GM18498 (cell line): ENCODE measurements around the gene LEAP2.

Experiments used
- ATAC-seq: cut with Tn5 transposase; IDR thresholded peaks from one replicate; pipeline ENCODE4 v1.9.1; 2021; ENCODE audit warnings: mild to moderate bottlenecking, moderate library complexity; ENCODE audit not compliant: unreplicated experiment

Gene LEAP2

DNA sequence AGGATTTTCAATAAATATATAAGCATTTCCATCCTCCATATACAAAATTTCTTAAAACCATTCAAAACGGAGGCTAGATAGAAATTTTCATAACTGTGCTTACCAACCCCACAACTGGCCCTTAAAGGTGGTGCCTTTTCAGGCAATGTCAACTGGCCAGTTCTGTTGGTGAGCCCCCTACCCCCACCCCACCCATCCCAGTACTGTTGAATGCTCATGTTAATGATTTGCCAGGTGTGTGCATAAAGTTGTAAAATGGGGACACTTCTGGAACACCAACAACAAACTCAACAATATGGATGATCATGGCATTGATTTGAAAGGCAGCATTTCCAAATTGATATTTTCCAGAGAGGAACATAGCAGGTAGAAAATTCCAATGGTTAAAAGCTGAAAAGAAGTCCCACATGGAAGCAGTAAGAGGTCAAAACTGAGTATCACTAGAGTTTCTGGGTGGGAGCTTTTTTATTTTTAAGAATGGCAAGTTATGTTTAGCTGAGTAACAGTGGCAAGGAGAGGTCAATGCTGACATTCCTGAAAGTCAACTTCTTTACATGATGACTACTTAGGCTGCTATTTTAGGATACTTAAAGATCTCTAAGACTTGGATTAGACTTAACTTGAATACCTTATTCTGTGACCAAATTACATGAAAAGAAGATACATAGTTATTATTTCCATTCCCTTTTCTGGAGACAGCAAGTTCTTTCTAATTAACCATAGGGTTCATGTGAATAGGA, 2.7 kb downstream of the LEAP2 start:
- ATAC-seq: no peak

GRCh38 chr5:132877466-132877865, 4.0 kb downstream of the LEAP2 start:
- ATAC-seq: no peak

DNA sequence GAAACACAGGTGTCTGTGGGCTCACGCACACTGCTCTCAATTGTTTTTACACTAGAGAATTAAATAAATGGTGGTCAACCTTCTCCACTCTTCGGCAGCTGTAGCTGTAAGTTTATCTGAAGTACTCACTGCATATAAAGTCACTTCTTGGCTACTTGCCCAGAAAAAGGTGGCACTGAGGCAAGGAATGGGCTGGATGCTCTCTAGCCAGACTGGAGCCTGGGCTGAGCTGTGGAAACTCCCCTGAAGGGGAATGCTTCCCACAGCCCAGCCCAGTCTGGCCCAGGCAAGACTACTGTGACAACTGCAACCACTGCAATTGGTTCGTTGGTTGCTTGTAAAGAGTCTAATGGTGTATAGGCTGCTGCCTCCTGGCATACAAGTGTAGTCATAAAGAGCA, 4.5 kb downstream of the LEAP2 start:
- no peak for ATAC-seq

GRCh38 chr5:132883261-132883834, 9.9 kb downstream of the LEAP2 start:
- ATAC-seq: peak; percentile 70

DNA sequence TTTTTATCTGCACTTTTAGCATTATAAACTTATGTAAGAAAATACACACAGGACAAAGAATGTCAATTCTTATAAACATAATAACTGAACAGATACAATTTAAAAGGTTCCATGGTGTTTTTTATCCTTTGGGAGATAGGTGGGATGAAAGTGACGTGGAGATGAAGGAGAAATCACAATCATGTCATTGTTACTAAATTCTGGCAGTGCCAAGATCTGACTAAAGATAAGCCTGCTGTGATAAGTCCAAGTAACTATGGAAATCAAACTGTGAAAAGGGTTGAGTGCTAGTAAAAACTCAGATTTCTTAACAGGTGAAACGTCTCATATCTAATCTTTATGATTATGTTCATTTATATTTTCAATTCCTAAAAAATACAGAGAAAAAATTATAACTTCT, 11.1 kb downstream of the LEAP2 start:
- no peak for ATAC-seq

GRCh38 chr5:132886064-132886823, 12.8 kb downstream of the LEAP2 start:
- no peak for ATAC-seq

- no peak for ATAC-seq
Observed at GRCh38 chr5:132887283-132887682, 13.8 kb downstream of the LEAP2 start.

GRCh38 chr5:132889501-132889900, 16.0 kb downstream of the LEAP2 start:
- no peak for ATAC-seq

- no peak for ATAC-seq
Observed at GRCh38 chr5:132890817-132891216, 17.3 kb downstream of the LEAP2 start.

DNA sequence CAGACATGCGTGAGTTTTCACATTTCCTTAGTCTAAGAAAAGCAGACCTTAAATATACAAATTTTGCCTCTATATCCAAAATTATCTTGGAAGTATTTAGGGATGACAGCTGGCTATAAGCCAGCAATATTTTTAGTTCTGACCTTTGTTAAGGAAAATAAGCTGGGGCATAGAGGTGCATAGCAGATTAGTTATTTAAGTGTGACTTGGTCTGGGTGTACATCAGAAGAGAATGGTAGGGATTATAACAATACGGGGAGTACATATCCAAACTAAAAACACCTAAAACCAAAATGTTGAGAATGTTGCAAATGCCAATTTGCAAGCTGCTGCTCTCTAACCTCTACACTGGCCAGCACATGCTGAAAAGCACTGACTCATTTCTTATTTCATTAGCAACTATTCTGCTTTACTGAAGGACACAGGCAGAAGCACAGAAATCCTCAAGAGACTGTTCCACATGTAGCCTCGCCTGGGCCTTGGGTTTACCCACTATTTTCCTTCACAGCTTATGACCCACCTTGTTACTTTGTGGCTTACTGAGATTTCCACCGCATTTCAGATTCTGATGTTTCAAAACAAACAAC, 22.3 kb downstream of the LEAP2 start:
- no peak for ATAC-seq

- peak; percentile 51 for ATAC-seq
Observed at GRCh38 chr5:132896685-132897084, 23.2 kb downstream of the LEAP2 start.

- no peak for ATAC-seq
Observed at GRCh38 chr5:132898094-132898493, 24.6 kb downstream of the LEAP2 start.

DNA sequence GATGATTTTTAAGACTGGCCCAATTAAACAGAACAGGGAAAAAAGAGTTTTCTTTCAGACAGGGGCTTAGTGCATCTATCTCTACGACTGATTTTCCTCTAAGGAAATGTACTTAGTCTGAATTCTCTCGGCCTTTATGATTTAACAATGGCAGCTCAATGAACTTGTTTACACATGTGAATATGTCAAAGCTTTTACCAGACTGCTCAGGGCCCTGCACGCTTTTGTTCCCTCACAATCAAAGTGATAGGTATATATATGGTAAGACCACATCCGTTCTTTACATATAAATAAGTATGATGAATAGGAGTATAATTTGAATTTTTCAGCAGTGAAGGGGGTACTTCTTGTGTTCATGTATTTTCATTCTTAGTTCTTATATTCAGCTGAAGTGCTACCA, 27.6 kb downstream of the LEAP2 start:
- ATAC-seq: no peak

DNA sequence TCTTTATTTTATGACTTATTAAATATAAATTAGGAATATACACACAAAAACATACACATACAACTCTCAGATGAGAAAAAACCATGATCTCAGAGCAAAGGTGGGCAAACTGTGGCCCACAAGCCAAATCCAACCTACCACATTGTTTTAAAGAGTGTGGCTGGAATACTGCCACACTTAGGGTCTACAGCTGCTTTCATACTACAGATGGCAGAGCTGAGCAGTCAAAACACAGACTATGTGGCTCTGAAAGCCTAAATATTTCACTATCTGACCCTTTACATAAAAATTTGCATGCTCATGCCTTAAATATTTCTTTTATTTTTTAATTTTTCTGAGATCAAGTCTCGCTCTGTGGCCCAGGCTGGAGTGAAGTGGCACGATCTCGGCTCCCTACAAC, 28.3 kb downstream of the LEAP2 start:
- no peak for ATAC-seq

GRCh38 chr5:132905938-132906337, 32.5 kb downstream of the LEAP2 start:
- no peak for ATAC-seq

- ATAC-seq: no peak
Observed at GRCh38 chr5:132907161-132907560, 33.7 kb downstream of the LEAP2 start.

GRCh38 chr5:132909702-132910101, 36.2 kb downstream of the LEAP2 start:
- no peak for ATAC-seq

DNA sequence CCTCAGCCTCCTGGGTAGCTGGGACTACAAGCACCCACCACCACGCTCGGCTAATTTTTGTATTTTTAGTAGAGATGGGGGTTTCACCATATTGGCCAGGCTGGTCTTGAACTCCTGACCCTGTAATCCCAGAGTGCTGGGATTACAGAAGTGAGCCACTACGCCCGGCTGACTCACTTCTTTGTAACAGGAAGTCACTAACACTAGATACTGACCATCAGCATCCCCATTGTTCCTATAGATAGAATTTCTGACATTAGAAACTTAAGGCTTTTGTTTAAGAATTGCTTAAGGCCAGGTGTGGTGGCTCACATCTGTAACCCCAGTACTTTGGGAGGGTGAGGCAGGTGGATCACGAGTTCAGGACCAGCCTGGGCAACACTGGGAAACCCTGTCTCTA, 42.2 kb downstream of the LEAP2 start:
- ATAC-seq: no peak

DNA sequence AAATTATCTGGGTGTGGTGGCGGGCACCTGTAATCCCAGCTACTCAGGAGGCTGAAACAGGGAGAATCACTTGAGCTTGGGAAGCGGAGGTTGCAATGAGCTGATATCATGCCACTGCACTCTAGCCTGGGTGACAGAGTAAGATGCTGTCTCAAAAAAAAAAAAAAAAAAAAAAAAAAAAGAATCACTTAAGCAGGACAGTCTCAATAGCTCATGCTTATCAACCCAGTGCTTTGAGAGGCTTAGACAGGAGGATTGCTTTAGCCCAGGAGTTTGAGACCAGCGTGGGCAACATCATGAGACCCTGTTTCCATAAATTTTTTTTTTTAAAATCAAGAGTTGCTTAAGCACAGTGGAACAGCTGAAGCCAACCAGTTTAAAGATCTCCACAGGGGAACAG, 42.6 kb downstream of the LEAP2 start:
- ATAC-seq: no peak
